OCI-LY7 (cell line): ENCODE results near the gene MYLK. TPM values are rescaled to one million over a fixed set of nuclear protein-coding genes. Genes with fewer than 3 reads are reported as not detected.

Experiments used
- BruUV-seq: library from RNA; stranded (reverse); fragments of 400-500 nt; replicated peaks from 2 replicates; lab custom pipeline; 2021; lab: Mats Ljungman, UMichigan
- CTCF ChIA-PET: fragments of 300-600 bp; sonication (Branson Sonifier 250); formaldehyde crosslinking; loops from one replicate; lab custom pipeline; 2022; ENCODE audit warnings: antibody characterized with exemption; ENCODE audit not compliant: unreplicated experiment; lab: Charles Lee
- POLR2A ChIA-PET: fragments of 300-600 bp; sonication (Branson Sonifier 250); formaldehyde crosslinking; loops from one replicate; lab custom pipeline; 2022; ENCODE audit warnings: antibody characterized with exemption; lab: Charles Lee
- DNase-seq: peaks from one replicate; pipeline ENCODE4 v3.0.0-alpha.2; 2015; ENCODE audit warnings: low spot score
- H2AFZ ChIP-seq: fragments of 200-600 bp; sonication (generic), shearing (Covaris generic); 2 replicates; pipeline ENCODE4 v1.6.1; 2014; ENCODE audit warnings: mild to moderate bottlenecking, antibody characterized with exemption, low read length, moderate library complexity
- H3K27ac ChIP-seq: fragments of 200-600 bp; sonication (generic); 2 replicates; pipeline ENCODE4 v1.5.1; 2014; ENCODE audit warnings: mixed run types, low read depth, mild to moderate bottlenecking, moderate library complexity, low read length, inconsistent platforms; ENCODE audit not compliant: poor library complexity, severe bottlenecking
- H3K36me3 ChIP-seq: fragments of 200-600 bp; sonication (generic); 2 replicates; pipeline ENCODE4 v1.6.1; 2014; ENCODE audit warnings: mild to moderate bottlenecking, antibody characterized with exemption, low read length, moderate library complexity, mixed read lengths; ENCODE audit not compliant: insufficient read depth
- H3K4me1 ChIP-seq: fragments of 200-600 bp; sonication (generic); 2 replicates; pipeline ENCODE4 v1.5.1; 2014; ENCODE audit warnings: mild to moderate bottlenecking, low read length; ENCODE audit not compliant: insufficient read depth, poor library complexity, severe bottlenecking
- H3K4me2 ChIP-seq: fragments of 200-600 bp; sonication (generic); 2 replicates; pipeline ENCODE4 v1.6.1; 2014; ENCODE audit warnings: mild to moderate bottlenecking, low read length
- H3K4me3 ChIP-seq: fragments of 200-600 bp; sonication (generic); 2 replicates; pipeline ENCODE4 v1.5.1; 2014; ENCODE audit warnings: mild to moderate bottlenecking, low read depth, low read length; ENCODE audit not compliant: poor library complexity, severe bottlenecking
- H3K79me2 ChIP-seq: fragments of 200-600 bp; sonication (generic); 2 replicates; pipeline ENCODE4 v1.6.1; 2016; ENCODE audit warnings: low read depth, mild to moderate bottlenecking, low read length, moderate library complexity, mixed read lengths; ENCODE audit not compliant: insufficient read depth
- H3K9me2 ChIP-seq: fragments of 200-600 bp; sonication (generic); 2 replicates; pipeline ENCODE4 v1.6.1; 2016; ENCODE audit warnings: mild to moderate bottlenecking, low read length, mixed read lengths; ENCODE audit not compliant: insufficient read depth
- H3K9me3 ChIP-seq: fragments of 200-600 bp; sonication (generic); 2 replicates; pipeline ENCODE4 v1.6.1; 2014; ENCODE audit warnings: mild to moderate bottlenecking, mixed run types, low read length, mixed read lengths
- H4K20me1 ChIP-seq: fragments of 200-600 bp; sonication (generic); 2 replicates; pipeline ENCODE4 v1.6.1; 2014; ENCODE audit warnings: mild to moderate bottlenecking, antibody characterized with exemption, low read length, moderate library complexity, mixed read lengths; ENCODE audit not compliant: insufficient read depth
- CTCF ChIP-seq: fragments of 200-600 bp; sonication (generic); conservative IDR thresholded peaks from 2 replicates; pipeline ENCODE4 v1.5.1; 2014; ENCODE audit warnings: mild to moderate bottlenecking, antibody characterized with exemption, low read length, moderate library complexity, mixed read lengths
- EZH2phosphoT487 ChIP-seq: fragments of 200-600 bp; sonication (generic); IDR thresholded peaks from 2 replicates; pipeline ENCODE4 v1.6.1; 2018; ENCODE audit warnings: low read depth, borderline replicate concordance, mild to moderate bottlenecking, mixed run types, antibody characterized with exemption, low read length, moderate library complexity, mixed read lengths
- intact Hi-C: fragments of 100-400 bp; cut with micrococcal nuclease; formaldehyde crosslinking; loops from one replicate; pipeline ENCODE4 v1.10.0; 2022; ENCODE audit not compliant: unreplicated experiment
- total RNA-seq, 2 experiments: library from RNA; depleted of rRNA in 1 of 2; stranded (reverse); fragments of >200 nt in 1 of 2; shearing (Covaris generic) in 1 of 2; gene quantifications; 2 replicates each; pipeline ENCODE4 v1.2.3, GENCODE V29; 2014 to 2022

MYLK gene
- total RNA-seq, 2 experiments from 2014 or later: not detected

DNA sequence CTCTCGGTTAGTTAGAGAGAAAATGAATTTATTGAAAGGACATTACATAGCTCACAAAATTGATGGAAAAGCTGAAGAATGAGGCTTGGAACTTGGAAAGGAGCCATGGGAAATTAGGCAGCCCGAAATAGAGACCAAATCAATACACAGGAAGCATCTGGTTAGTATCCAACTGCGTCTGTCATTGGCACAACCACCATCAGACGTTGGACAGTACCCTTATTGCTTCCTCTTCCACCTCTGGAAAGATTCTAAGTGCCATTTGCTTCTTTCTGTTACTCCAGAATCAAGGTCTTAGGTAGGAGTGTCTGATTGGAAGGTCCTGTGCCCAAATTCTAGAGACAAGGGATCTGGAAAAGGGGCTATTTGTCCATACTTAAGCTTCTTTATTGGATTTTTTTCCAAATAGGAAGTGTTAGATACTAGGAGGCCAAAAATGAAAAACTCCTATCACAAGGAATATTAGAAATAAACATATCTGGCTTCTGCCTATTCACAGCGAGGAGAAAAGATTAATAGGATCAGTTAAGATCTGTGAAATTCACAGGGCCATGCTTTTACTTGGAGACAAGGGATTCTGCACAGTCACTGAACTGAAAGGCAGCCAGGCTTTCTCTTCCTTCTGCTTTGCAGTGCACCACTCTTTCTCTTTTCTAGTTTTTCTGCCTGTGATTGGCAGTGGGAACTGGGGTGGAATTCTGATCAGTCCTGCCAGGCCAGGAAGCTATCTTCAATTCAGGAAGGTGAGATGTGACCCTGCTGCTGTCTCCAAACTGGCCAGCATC lies 288.5 kb downstream of the MYLK start:
- DNase-seq: no peak
- H4K20me1 ChIP-seq: no peaks in the 10 kb centered on the region
- H3K4me2 ChIP-seq: no peak overlapping the region
- H3K4me3 ChIP-seq: no peak overlapping the region
- POLR2A ChIA-PET: interaction anchor here (0.6 to 1.6 kb wide), 3 partner anchors 10 to 20 kb away, joined by 3 to 4 read pairs (median 3); no protein-coding TSS in a partner anchor
- TF ChIP-seq CTCF (no peak), EZH2phosphoT487 (no peak)
- no peaks in the 10 kb centered on the region for H3K79me2 ChIP-seq
- no peaks in the 10 kb centered on the region for H3K4me1 ChIP-seq
- intact Hi-C loops: no loop called here
- no TSS peak for BruUV-seq
- no peak overlapping the region for H2AFZ ChIP-seq
- peaks cover 6% of the 10 kb centered on the region for H3K9me3 ChIP-seq
- H3K27ac ChIP-seq: no peak overlapping the region
- no peaks in the 10 kb centered on the region for H3K9me2 ChIP-seq
- peaks cover 30% of the 10 kb centered on the region for H3K36me3 ChIP-seq
- CTCF ChIA-PET: no interaction called here

DNA sequence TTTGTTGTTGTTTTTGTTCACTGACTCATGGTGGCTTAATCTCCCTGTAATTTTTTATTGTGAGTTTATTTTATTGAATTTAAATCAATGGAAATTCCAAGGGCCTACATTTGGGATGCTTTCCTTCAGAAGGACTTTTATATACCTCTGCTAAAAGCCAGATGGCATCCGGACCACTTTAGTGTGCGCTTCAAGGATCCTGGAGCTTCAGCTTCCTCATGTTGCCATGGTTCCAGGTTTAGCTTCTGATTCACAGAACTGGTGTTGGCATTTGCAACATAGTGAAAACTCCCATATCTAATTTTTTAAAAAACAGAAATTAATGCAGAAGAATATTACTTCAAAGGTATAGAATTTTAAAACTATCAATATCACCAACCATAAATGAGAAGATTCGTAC lies 290.8 kb downstream of the MYLK start:
- ChIA-PET CTCF (no interaction called here), POLR2A (no interaction called here)
- TF ChIP-seq CTCF (no peak), EZH2phosphoT487 (no peak)
- intact Hi-C loops: no loop called here
- H3K4me3 ChIP-seq: no peak overlapping the region
- no peaks in the 10 kb centered on the region for H4K20me1 ChIP-seq
- no peaks in the 10 kb centered on the region for H3K79me2 ChIP-seq
- H2AFZ ChIP-seq: no peak overlapping the region
- peaks cover 44% of the 10 kb centered on the region for H3K36me3 ChIP-seq
- no TSS peak for BruUV-seq
- no peak overlapping the region for H3K4me2 ChIP-seq
- peaks cover 20% of the 10 kb centered on the region for H3K9me3 ChIP-seq
- no peak overlapping the region for H3K27ac ChIP-seq
- DNase-seq: no peak
- no peaks in the 10 kb centered on the region for H3K9me2 ChIP-seq
- no peaks in the 10 kb centered on the region for H3K4me1 ChIP-seq
